NCI-H510A (cell line): ENCODE results near the gene BAIAP2L2.

Source experiments
- DNase-seq: peaks from one replicate; lab custom pipeline; 2025; lab: John Stamatoyannopoulos, UW

The BAIAP2L2 gene

DNA sequence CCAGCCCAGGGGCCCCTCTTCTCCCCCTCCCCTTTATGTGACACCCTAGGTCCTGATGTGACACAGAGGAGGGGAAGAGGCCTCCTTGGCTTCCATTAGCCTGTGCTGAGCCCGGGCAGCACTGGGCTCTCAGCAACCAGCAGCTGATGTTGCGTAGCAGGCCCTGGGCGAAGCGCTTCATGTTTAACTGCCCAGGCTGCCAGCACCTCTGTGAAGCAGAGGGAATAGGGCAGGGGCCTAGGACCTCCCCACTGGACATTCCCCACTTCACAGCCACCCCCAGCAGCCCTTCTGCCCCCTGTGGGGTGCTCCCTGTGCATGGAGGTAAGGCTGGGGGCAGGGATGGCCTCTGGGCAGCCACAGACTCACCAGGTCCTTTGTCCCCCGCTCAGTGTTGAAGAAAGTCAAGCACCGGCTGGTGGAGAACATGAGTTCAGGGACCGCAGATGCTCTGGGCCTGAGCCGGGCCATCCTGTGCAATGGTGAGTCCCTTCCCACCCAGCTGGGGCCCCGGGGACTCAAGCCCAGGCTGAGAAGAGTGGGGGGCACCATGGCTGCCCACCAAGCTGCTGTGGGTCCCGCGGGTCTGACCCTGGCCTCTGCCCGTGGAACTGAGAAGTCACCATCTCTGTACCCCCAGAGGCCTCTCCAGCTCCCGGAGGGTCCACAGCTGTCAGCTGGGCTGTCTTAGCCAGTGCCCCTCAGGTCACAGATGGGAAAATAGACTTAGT, 41.7 kb downstream of the BAIAP2L2 start:
- no peak for DNase-seq

DNA sequence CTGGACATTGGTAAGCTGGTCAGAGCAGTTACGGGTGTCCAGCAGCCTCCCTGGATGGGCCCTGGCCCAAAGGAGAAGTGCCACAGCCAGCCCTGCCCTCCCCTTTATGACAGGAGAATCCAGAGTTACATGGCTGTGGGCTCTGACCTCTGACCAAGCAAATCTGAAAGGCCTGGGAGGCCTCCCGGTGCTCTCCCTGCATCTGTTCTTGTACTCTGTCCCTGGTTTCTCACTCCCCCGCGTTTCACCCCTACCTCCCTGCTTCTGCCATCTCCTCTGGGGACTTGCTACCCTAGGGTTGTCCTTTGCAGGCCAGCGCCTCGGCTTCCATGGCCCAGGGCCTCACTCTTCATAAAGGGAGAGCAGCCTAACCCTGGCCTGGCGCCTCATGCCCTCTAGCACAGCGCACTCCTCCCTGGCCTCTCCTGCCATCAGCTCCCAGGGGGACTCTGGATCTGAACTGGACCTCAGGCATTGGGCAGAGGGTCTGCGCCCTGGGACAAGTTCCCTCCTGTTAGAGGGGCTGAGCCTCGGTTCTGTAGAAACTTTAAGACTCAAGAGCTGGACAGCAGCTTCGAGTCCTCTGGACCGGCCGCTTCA, 42.6 kb downstream of the BAIAP2L2 start:
- DNase-seq: no peak

DNA sequence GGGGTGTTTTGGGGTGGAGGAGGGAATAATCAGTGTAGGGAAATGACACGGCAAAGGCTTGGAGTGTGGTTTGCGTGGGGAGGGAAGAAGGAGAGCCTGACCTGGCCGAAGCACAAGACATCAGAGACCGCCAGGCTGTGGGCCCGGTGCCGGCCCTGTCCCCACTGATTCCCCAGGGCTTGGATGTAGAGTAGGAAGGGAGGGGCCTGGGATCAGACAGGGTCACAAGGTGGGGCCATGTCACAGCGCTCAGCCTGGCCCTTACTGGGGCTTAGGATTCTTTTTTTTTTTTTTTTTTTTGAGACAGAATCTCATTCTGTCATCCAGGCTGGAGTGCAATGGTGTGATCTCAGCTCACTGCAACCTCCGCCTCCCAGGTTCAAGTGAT, 43.5 kb downstream of the BAIAP2L2 start:
- no peak for DNase-seq

DNA sequence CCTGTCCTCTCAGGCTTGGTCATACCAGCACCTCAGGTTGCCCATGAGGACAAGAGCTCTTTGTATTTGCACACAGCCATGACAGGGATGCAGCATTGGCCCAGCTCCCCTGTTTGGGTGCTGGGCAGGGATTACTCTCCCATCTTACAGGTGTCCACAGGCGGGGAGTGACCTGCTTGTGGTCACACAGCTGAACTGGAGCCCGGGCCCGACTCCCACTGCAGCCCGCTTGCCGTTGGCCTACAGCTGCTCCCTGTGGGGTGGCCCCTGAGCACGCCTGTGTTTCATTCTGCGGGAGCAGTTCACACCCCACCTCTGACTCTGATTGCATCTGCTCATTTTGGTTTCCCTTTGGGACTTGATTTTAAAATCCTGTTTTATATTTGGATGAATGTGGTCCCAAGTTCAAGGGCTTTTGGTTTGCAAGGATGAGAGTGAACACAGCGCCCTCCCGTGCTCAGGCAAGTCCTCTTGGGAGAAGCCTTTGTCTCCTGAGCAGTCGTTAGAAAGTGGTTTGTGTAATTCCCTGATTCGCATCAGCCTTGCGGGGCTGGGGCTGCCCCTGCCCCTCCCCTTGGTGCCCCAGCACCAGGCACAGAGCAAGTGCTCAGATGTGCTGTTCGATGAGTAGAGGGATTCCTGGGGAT, 44.0 kb downstream of the BAIAP2L2 start:
- DNase-seq: no peak

DNA sequence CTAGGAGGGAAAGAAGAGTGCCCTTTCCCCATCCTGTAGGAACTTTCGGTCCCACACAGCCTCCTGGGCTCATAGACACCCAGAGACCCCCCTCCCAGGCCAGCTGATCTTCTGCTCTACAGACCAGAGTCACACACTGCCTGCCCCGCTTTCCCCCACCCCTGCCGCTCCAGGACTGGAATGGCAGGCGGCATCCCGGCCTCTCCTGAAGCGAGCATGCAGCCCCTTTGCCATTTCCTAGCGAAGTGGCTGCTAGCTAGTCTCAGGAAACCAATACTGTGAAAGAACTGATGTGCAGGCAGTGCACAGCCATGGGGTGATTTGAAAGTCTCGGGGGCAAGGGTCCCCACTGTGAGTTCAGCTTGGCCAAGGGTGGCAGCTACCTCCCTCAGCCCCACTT, 44.9 kb downstream of the BAIAP2L2 start:
- DNase-seq: no peak

DNA sequence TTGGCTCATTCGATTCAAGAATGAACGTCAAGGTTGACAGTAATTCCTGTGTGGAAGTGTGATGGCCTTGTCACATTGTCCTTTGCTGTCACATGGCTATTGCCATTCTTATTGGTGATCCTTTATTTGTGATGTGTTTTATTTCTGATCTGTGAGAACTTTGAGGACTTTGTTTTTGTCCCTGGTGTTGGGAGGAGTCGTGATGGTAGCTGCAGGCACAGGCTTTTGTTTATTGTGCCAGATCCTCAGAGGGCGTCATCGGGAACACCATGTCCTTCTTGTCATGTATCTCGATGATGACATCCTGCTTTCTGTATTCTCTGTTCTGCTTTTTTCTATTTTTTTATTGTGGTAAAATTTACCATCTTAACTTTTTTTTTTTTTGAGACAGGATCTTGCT, 47.7 kb downstream of the BAIAP2L2 start:
- DNase-seq: no peak

DNA sequence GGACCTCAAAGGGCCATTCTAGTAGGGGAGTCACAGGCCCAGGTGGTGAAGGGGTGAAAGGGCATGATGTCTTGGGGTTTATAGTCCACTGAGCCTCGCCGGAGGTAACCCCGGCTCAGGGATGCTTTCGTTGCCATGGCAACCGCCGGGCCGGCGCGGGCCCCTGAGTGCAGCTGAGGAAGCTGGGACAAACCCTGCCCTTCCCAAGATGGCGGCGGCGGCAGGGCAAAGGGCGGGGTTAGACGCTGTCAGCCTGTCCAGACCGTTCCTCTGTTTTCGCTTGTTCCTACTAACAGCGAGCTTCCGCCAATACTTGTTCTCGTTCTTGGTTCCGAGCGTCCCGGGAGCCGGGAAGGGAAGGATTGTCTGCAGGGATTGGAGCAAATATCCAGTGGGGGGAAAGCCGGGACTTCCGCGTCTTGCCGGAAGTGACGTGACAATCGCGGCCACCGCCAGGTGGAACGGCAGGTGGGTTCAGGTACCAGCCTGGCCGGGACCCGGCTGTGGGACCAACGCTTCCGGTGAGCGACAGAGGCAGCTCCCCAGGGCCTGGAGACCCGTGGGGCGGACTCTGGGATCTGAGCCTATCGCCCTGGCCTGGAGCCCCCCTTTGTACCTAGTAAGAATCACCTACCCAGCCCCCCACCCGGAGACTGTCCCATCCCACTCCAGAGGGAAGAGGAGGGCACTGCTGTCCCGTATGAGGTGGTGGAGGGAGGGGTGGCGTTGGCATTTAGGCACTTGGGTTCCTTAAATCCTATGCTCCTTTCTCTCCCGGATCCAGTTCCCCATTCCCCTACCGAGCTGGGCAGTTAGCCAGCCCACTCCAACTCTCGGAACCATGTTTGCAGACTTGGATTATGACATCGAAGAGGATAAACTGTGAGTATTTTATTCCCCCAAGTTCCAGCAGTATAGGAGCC, 53.3 kb downstream of the BAIAP2L2 start, which contains the start of gene PICK1:
TSS of gene PICK1 (plus strand) at position 436 of the 923 bp plus-strand sequence. CDS start at position 842, 406 bp downstream.
- DNase-seq: peak; percentile 85

DNA sequence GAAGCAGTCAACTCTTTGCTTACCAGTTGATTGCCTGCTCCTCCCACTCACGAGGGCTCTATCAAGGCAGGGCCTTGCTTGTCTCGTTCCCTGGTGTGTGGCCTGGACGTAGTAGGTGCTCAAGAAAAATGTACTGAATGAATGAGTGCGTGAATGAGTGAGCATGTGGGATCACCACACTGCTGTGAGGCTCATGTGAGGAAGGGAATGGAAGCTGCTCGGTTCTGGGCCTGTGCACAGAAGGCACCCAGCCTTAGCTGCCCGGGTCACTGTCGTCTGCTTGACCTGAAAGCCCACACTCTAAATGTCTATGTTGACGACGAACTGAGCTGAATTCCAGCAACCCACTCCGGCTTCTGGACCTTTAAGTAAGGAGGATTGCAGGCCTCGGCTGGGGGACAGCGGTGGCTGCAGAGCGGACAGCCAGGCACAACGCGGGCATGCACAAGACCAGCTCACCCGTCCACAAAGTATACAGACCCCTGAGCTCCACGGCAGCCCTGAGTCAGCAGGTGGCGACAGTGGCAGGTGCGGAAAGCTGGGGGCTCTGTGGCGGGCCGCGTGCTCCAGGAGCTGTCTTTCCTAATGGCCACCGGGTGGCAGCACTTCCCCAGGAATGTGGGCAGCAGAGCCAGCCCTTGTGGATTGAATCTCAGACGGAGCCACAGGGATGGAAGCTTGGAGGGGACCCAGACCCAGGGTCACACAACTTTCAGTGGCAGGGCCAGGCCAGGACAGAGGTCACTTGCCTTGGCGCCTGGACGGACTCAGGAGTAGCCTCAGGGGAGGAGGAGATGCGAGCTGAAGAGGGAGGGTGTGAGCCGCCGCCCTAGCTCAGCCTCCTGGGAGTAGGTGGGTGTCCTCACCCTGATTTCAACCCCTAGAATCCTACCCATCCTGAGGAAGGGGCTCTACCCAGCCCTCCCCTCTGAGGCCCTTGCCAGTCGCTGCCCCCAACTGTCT, 58.3 kb downstream of the BAIAP2L2 start:
- DNase-seq: peak; percentile 36

DNA sequence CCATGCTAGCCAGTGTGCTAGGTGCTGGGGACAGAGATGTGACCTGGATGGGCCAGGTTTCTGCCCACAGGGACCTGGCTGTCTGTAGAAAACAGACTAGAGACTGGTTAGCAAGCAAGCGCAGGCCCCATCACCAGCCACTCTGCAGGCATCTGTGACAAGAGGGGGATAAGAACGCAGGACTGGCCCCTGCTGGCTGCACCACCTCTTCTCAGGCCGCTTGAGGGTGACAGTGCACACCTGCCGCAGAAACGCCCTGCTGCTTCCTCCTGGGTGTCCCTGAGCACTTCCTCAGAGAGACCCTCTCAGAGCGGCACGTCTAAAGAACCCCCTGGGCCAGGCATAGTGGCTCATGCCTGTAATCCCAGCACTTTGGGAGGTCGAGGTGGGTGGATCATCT, 59.2 kb downstream of the BAIAP2L2 start:
- DNase-seq: no peak

DNA sequence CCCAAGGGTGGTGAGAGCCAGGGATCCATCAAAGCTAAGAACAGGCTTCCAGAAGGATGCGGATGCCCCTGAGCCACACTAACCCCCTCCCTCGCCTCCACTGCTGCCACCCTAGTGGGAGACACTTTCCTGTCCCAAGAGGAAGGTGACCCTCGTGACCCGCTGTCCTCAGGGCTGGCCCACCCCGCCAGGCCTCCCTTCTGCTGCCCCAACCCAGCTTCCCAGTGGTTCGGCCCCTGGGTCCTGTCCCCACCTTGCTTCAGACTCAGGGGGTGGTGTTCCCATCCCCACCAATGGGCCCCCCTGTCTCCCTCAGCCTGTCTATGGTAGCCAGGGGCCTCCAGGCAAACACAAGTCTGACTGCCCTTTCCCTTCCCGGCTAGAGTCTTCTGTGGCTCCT, 59.8 kb downstream of the BAIAP2L2 start:
- DNase-seq: no peak

DNA sequence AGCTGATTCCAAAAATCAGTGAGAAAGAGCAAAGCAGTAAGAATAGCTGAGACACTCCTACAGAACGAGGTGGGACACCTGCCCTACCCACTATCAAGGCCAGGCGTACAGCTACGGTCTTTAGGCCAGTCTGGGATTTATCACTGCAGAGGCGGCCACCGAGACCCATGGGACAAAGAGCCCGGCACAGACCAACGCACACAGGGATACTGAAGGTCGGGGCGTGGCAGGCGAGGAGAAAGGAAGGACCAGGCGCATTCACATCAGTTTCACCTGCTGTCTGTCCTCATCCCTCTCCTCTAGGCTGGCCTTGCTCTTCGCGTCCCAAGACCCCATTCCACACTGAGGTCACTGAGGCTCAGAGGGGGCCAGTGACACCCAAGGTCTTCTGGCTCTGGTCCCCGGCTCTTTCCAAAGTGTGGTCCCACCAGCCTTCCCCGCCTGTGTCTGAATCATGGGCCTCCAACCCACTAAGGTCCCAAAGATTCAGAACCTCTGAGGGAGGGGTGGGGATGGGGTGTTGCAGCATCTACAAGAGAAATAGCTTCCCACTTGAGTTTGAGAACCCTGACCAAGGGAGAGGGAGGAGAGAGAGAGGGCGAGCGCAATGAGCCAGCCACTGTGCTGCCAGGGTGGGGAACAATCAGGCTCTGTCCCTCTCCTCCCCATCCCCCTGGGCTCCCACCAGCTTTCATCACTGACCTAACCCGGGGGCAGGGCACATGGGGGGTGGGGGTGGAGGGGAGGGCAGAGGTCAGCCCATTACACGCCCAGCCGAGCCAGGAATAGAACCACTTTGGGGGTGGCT, 60.5 kb downstream of the BAIAP2L2 start:
- DNase-seq: no peak

DNA sequence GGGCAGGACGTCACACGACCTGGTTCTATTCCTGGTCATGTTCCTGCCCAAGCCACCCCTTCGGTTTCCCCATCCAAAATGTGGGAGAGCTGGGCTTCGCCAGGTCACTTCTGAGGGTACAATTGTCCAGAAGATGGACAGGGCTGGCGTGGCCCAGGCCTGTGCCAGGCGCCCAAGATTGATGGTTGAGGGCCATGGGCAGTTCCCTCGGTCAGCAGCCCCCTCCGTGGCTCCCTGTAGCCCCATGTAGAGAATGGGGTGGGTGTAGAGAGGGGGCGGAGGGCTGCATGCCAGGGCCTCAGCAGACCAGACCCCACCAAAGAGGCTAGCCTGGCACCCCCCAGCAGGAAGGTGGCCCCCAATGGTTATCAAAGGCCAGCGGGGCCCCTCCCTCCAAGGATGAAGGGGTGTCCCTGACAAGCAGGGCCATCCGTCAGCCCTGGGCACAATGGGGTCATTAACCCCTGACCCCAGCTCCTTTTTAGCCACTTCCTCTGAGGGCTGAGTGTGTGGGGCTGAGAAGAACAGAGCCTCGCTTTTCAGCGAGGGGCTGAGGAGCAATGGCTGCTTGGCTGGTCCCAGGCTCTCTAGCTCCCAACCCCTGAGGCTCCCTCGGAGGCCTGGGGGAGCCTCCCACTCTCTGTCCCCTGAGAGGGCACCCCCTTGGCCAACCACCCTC, 64.3 kb downstream of the BAIAP2L2 start:
- DNase-seq: no peak

DNA sequence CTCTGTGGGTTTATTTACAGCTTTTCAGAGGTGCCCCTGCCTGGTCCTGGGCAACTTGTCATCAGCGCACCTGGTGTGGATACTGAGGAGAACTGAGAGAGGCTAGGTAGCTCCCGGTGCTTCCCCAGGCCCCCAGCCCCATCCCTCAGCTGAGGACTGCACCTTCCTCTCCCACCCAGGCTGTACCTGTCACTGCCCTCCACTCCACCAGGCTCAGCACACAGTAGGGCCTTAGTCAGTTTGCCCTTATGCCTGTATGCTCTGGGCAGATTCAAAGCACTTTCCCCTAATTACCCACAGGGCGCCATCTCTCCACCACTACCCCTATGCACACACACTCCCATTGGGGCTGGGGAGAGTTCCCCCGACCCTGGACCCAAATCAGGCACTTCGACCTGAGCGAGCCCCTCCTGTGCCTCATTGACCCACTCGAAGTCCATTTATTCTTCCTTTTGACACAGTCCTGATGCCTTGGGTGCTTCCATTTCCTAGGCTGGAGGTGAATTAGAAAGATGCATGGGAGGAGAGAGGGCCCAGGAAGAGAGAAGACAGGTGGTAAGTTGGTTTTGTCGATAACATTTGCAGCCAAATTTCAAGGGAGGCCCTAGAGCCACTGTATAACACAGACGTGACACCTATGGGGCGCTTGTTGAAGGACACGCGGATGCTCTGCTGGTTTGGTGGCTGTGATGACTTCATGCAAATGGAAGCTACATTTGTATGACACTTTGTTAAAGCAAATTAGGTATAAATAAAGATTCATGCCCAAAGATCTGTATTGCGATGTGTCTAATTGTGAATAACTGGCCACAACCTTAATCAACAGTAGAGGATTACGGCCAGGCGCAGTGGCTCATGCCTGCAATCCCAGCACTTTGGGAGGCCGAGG, 67.1 kb downstream of the BAIAP2L2 start:
- no peak for DNase-seq

DNA sequence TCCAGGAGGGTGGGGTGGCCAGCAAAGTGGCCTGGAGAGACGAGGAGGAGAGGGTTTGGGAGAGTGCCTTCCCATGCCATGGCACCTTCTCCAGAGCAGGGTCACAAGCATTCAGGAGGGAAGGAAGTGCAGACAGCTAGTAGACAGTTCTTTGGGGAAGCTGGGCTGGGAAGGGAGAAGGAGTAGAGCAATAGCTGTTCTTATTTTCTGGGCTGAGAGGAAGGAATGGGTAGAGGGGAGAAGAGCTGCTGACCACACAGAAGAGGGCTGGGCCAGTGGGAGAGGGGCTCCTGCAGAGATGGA, 68.0 kb downstream of the BAIAP2L2 start:
- DNase-seq: no peak

DNA sequence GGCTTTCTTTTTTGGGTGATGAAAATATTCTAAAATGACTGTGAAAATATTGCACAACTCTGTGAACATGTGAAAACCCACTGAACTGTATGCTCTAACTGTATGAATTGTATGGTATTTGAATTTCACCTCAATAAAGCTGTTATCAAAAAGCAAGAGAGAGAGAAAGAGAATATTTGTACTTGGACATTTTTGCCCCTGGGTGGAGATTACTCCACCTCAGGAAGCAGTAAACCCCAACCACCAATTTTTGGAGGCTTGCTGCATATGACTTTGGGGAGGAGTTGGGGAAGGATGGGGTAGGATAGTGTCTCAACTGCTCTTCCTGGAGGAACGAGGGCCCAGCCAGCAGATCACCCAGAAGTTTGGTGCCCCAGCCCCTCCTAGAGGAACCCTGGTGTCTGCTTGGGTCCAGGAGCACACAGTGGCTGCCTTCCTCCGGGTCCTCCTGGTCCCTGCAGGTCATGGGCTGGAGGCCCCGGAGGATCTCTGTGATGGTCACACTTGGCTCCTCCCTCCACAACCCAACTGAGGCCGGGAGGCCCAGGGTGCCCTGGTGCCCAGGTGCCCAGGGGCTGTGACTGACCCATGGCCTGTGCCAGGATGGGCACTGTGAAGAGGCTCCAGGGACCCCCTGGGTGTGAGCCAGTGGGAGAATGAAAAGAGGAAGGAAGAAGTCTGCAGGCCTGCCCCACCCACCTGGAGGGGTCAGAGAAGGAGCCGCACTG, 68.6 kb downstream of the BAIAP2L2 start:
- DNase-seq: no peak

DNA sequence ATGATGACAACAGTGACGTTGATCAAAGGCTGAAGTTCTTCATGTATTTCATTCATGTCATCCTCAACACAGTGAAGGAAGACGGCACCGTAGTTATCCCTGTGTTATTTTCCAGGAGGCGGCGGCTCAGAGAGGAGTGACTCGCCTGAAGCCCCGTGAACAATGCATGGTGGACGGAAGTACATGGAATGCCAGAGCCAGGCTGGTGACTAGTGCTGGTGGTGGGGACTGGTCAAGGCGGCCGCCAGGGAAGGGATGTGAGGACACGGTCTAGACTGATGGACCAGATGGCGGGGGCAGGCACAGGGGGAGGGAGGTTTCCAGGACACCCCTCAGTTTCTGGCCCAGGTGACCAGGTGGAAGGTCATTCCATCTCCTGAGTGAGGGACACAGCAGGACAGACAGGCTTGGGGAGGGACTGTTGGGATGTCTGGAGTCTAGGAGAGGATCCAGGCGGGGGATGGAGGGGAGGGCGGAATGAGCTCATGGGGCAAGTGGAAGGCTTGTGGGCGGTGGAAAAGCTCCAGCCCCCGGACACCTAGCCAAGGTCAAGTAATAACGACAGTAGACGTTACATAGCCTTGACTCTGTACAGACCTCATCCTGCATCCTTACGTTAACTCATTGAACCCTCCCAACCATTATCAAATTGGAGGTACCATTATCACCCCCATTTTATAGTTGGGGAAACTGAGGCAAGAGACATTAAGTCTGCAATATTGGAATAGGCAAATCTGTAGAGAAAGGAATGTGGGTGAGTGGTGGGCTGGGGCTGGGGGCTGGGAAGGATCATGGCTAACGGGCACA, 69.3 kb downstream of the BAIAP2L2 start:
- DNase-seq: no peak
